ENCODE results near the gene FAM111B.
A peak's percentile ranks its signal among the peaks of the same experiment; 100 is the strongest.
"Not testable (repeated sequence)": the region's sequence is repeated elsewhere in the genome, so short reads cannot be mapped to it uniquely, and the experiment has no call there.

Gene FAM111B, protein sequence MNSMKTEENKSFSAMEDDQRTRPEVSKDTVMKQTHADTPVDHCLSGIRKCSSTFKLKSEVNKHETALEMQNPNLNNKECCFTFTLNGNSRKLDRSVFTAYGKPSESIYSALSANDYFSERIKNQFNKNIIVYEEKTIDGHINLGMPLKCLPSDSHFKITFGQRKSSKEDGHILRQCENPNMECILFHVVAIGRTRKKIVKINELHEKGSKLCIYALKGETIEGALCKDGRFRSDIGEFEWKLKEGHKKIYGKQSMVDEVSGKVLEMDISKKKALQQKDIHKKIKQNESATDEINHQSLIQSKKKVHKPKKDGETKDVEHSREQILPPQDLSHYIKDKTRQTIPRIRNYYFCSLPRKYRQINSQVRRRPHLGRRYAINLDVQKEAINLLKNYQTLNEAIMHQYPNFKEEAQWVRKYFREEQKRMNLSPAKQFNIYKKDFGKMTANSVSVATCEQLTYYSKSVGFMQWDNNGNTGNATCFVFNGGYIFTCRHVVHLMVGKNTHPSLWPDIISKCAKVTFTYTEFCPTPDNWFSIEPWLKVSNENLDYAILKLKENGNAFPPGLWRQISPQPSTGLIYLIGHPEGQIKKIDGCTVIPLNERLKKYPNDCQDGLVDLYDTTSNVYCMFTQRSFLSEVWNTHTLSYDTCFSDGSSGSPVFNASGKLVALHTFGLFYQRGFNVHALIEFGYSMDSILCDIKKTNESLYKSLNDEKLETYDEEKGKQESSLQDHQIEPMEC

DNA sequence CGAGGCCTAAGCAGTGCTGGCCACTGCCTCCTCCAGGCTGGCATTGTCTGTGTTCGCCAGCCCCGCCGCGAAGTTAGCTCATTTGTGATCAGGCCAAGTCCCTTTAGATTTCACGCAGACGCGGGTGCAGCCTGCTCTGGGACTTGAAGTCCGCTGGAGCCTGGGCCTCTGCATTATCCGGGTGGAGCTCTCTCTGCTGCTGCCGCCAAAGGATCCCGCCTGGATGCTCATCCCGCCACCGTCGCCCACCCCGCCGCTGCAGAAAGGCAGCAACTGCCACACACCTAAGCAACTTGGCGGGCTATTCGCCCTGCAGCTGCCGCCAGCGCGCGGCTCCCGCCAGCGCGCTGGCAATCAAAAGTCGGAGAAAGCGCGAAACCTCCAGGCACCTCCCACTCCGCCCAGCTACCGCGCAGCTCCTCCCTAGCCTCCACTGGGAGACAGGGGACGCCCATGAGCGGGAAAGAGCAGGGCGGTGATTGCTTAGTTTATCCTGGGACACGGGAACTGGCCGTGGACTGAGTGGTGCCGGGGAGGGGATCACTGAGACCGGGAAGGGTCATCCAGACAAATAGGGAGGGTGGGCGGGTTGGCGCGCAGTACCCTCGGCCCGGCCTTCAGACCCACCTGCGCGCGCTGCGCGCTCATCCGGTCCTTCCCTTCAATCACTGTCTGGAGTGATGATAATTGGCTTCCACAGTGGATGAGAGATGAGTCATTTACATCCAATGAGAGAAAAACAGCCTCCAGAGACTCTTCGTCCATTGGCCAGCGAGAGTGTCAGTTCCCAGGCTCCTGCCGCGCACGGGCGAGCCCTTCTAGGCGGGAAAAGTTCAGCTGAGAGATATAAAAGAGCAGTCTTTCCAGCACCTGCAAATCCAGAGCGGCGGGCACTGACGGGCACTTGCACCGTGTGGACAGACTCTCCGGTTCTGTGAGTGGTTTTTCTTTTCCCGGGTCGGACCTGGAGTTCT is at the start of gene FAM111B:
FAM111B (plus strand) TSS at position 875 of the 974 bp plus-strand sequence. CDS start 2,389 bp downstream, outside the sequence.
- peak; percentile 59 to 69 (median 68) for DNase-seq (ENCODE audit: low read depth in 2 of 3, low spot score in 1 of 3)

DNA sequence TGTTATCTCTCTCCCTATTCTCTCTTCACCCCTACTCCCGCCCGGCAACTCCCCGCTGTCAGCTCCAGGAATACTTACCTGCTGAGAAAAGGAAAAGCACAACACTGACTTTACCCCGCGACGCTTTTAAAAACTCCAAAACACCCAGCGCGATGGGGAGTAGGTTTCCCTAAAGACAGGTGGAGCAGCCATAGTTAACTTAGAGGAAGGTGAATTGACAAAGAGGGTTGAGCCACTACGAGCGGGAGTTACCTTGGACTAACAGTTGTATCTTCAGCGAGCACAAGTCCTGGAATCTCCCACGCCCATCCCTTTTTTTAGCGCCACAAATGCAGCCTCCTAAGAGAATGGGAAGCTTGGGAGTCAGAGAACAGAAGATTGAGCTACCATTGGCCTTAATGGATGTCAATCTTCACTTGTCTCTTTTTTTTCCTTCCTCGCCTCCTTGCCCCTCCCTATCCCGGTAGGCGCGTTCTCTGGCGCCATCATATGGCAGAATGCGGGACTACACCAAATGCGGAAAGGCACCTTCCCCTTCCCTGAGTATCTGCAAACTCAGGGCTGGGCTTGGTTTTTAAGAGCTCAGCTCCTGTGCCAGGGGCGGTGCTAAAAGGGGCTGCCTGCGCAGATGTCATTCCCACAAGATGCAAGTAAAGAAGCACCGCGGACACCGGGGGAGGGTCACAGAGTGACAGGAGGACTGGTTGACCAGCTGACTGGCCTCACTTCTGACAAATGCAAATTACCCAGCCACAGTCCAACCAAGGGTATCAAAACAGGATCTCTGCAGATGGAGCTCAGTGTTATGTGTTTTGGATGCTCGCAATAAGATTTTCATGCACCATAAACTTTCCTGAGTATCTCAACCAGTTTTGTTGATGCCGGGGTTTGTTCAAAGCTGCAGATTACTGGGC is 48.7 kb upstream of the FAM111B start:
- peak; percentile 79 to 97 (median 83) for DNase-seq (ENCODE audit: low read depth in 2 of 3, low spot score in 1 of 3)

DNA sequence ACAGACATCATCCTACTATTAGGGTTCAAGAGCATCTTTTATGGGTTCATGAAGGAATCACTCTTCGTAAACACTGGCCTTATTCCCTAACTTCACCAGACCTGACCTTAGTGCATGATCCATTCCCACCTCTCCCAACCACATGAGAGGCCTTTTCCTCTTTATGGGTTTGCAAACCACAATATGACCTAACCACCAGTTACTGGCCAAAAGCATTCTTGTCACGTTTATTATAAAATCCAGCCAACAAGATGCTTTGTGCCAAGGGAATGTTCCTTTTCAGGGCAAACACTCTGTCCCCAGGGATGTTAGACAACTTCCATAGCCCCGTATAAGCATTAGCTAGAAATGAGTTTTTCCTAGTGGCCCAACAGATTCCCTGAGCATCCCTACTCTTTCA is 46.9 kb upstream of the FAM111B start:
- DNase-seq (ENCODE audit: low read depth in 2 of 3, low spot score in 1 of 3), result not testable (repeated sequence)

DNA sequence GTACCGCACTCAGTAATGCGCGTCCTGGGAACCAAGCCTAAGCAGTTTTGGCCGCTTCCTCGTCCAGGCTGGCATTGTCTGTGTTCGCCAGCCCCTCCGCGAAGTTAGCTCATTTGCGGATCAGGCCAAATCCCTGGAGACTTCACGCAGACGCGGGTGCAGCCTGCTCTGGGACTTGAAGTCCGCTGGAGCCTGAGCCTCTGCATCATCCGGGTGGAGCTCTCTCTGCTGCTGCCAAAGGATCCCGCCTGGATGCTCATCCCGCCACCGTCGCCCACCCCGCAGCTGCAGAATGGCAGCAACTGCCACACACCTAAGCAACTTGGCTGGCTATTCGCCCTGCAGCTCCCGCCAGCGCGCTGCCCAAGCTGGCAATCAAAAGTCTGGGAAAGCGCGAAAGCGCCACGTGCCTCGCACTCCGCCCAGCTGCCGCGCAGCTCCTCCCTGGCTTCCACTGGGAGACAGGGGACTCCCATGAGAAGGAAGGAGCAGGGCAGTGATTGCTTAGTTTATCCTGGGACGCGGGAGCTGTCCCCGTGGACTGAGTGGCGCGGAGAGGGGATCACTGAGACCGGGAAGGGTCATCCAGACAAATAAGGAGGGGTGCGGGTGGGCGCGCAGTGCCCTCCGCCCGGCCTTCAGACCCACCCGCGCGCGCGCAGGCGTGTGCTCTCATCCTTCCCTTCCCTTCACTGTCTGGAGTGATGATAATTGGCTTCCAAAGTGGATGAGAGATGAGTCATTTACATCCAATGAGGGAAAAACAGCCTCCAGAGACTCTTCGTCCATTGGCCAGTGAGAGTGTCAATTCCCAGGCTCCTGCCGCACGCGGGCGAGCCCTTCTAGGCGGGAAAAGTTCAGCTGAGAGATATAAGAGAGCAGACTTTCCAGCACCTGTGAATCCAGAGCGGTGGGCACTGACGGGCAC is 44.2 kb upstream of the FAM111B start:
- DNase-seq (ENCODE audit: low read depth in 2 of 3, low spot score in 1 of 3), result no peak

DNA sequence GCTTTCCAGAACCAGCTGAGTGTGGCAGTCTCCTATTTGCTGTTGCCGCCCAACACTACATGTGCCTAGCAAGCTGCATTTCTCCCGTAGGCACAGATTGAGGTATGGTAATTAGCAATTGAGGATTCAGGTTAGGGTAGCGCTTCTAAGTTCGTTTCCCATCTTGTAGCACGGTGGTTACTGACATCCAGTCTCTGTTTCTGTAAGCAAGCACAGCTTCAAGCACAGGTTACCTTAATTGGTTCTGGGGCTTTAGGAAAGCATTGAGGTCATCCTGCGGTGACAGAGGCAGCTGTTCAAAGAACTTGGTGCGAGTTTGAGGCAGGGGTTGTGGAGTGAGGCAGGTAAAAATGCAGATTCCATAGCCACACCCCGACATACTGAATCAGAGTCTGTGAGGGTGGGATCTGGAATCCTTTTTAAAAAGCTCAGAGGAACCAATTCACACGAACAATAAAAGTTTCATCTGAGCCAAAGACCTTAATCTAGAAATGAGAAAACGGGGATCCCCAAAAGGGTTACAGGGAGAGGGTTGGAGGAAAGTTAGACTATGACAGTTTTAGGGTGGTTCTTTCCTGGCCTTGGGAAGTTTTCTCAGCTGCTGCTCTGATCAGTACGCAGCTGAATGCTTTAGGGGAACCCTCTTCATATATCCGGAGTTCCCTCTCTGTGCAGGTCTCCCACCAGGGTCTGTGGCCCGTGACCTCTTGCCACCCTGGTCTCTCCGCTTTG is 42.9 kb upstream of the FAM111B start:
- DNase-seq (ENCODE audit: low read depth in 2 of 3, low spot score in 1 of 3), result not testable (repeated sequence)

DNA sequence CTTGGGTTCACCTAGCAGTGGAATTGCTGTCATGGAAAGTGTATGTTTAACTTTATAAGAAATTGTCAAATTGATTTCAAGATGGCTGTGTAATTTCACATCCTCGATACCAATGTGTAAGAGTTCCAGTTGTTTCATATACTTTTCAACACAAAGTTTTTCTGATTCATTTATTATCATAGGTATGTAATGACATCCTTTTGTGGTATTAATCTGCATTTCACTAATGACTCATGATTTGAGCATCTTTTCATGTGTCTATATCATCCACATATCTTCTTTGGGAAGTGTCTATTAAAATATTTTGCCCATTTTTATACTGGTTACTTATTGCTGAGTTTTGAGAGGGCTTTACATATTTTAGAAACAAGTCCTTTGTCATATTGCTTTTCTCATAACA is 38.0 kb upstream of the FAM111B start:
- no peak for DNase-seq (ENCODE audit: low read depth in 2 of 3, low spot score in 1 of 3)

DNA sequence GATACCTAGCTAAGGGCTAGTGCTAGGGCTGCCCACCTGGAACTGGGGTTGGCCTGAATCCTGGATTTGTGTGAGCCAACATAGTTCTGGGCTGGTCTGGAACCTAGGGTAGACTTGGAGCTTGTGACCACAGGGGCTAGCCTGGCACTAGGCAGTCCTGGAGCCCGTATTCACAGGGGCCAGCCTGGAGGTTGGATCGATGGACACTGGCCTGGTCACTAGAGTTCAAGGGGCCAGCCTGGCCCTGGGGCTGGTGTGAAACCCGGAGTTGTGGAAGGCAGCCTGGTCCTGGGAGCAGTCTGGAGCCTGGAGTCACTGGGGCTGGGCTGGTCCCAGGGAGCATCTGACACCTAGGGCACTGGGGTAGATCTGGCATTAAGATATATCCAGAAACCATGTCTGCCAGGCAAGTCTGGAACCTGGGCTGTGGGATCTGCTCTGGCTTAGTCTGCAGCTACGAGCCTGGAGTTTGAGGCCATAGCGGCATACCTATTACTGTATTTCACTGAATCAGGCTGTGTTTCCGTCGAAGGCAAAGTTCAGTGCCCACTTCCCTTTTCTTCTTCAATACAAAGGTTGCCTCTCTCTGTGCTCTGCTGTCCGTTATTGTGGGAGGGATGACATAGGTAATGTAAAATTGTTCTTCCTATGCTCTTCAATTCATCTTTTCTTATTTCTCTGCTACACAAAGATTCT is 30.0 kb upstream of the FAM111B start:
- no peak for DNase-seq (ENCODE audit: low read depth in 2 of 3, low spot score in 1 of 3)

DNA sequence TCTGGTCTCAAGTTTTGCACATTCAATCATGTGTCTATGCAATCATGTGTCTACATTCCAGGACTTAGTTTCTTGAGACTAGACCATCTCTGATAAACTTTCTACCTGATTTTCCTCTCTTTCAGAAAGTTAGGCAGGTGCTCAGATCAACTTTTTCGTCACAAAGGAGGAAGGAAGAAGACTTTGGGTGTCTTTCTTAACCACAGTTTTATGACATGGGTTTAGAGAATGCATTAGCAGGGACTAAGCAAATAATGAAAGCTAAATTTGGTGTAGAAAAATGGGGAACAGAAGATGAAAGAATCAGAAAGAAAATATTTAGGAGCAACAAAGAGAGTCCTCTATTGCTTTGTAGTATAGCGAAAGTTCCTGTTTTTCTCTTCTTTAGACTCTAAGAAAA is 28.6 kb upstream of the FAM111B start:
- no peak for DNase-seq (ENCODE audit: low read depth in 2 of 3, low spot score in 1 of 3)

DNA sequence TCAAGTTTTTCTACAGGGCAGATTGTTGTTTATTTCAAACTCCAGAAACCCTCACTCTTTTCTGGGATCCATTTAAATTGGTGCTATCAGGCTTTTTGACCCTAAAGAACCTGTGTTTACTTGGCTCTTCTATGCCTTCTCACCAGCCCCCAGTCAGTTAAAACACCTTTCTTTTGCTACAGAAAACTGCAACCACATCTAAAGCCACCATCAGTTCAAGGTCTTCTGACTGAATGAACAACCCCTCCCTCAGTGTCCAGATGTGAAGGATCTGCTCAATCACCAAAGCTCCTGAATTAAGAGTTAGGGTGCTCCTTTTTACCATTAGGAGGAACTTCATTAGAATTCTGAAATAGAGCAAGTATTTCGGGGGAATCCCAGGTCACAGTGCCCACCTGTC is 28.0 kb upstream of the FAM111B start:
- DNase-seq (ENCODE audit: low read depth in 2 of 3, low spot score in 1 of 3), result no peak

DNA sequence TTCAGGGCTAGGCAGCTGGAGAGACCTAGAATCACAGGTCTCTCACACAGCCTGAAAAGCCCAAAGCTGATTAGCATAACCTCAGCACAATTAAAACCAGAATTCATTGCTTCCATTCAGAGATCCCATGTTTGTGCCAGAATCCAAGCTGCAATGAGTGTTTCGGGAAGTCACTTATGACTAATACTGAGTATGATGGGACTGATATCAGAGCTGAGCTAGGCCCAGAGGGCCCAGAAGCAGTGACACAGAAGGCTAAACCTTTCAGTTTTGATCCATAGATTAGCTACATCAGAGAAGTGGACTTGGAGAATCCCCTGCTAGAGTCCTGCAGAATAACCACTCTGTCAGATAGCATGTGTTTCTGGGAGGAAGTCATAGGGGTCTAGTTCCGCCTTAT is 26.6 kb upstream of the FAM111B start:
- DNase-seq (ENCODE audit: low read depth in 2 of 3, low spot score in 1 of 3), result not testable (repeated sequence)

DNA sequence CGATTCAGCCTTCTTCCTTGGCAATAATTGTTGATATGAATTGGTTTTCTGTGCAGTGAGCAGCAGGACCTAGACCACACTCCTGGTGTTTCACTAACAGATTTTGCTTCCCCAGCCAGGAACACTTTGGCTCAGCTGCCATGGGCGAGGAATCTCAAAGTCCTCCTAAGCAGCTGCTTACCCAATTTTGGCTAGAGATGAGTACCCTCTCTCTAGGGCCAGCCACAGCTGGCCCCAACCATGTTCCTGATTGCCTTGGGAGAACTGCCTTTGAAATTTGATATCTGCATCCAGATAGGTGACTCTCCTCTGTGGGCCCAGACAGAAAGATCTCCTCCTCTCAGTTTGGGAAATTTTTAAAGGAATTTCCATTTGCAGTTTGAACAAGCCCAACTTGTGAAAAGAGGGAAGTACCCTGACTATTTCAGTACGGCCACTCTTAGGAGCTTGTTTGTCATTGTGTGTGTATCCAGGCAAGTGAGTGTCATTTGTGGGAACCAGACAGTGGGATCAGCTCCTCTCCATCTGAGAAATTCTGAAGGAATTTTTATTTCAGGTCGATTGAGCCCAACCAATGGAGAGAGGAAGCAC is 25.5 kb upstream of the FAM111B start:
- DNase-seq (ENCODE audit: low read depth in 2 of 3, low spot score in 1 of 3), result not testable (repeated sequence)

DNA sequence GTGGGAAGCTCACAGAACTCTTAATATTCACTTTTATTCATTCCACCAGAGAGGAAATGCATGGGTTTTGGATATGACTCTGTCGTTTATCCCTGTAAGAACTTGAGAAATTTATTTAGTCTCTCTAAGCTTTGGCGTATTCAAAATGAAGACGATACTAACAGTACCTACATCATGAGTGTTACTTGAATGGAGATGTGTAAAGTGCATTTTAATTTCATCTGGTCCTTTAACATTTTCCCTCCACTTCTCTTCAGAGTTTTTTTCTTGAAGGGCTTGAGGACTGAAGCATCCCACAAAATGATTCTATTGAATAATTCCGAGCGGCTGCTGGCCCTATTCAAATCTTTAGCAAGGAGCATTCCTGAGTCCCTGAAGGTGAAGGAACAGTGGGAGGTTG is 21.0 kb upstream of the FAM111B start, which contains the start of gene GLYATL1B:
GLYATL1B (plus strand) TSS at position 301 of the 400 bp plus-strand sequence; CDS start at position 301, 0 bp downstream.
- DNase-seq (ENCODE audit: low read depth in 2 of 3, low spot score in 1 of 3), result not testable (repeated sequence)

DNA sequence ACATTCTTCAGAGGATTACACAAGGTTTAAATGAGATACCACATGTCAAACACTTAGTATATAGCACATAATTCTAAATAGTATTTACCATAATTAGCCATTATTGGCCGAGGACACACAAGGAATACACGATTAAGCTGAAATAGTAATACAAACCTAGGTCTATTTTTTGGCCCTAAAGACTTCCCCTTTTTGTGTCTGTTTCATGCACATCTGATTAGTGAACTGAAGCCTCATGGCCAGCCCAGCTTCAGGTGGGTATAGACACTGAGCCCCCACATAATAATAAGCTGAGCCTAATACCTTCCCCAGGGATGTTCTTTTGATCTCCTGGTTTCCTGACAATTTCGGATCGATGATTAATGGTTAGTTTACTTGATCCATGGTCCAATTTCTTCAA is 18.9 kb upstream of the FAM111B start:
- no peak for DNase-seq (ENCODE audit: low read depth in 2 of 3, low spot score in 1 of 3)

DNA sequence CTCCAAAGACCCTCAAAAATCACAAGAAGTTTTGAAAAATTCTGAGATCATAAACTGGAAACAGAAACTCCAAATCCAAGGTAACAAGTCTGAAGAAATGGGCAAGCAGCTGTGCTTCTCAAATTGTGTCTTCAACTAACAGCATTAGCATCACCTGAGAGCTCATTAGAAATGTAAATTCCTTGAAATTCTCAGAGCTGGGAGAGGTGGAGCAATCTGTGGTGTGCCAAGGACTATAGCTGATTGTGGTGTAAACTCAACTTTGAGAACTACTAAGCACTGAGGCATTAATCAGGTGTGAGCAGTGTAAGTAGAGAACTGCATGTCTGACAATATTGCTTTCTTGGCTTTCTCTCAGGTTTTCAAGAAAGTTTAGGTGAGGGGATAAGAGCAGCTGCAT is 13.5 kb upstream of the FAM111B start:
- DNase-seq (ENCODE audit: low read depth in 2 of 3, low spot score in 1 of 3), result not testable (repeated sequence)

DNA sequence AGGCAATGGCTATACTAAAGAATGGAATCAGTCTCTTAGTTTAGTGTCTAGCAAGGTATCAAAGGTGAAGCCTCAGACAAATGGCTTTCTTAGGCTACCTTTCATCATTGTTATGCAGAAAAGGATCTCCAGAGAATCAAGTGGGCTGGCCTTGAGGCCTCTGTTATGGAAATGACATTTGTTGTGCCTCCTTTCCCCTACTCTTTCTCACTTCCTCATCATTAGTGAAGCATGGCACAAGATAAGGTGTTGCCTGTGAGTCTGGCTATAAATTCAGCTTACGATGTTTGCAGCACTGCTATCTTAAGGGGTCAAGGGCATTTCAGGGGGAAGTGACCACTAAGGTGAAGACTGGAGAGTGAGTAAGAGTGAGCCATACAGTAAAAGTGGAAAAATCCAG is 11.8 kb upstream of the FAM111B start:
- DNase-seq (ENCODE audit: low read depth in 2 of 3, low spot score in 1 of 3), result not testable (repeated sequence)

DNA sequence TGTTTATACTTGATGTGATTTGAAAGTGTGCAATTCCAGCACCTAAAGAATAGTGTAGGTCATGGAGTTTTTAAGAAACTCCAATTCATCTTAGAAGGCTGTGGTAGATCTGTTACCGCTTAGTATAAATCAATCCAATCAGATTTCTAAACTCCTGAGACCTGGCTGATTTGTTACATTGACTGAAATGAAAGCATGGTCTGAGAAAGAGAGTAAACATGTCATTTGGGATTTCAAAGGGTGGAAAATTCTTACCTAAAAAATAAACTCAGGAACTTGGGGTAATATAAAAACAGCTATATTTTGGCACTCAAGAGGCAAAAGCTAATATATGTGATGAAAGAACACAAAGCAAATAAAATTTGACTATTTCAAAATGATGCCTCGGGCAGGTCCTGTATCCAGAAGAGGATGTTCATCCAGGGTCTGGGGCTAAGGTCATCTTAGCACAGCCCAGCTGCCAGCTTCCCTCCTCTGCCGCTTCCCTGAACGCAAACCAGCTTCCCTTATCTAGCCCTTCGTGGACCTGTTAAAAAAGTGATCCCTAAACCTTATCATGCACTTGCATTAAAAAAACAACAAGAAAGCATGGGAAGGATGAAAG is 11.0 kb upstream of the FAM111B start:
- DNase-seq (ENCODE audit: low read depth in 2 of 3, low spot score in 1 of 3), result not testable (repeated sequence)

Measured in stimulated activated CD4-positive, alpha-beta T cell treated with anti-CD3 and anti-CD28 coated beads, Interleukin-12 subunit alpha, Interleukin-12 subunit beta, amount 100 ng/mL, for 48 hours (primary cell).